T-helper 2 cell treated with Interferon-gamma antibody and Interleukin-4, amounts not matched to agents 100 ng/mL and 5 ng/mL, for 36 hours (primary cell): ENCODE results near the gene ITPRIPL2. TPM values are rescaled to one million over a fixed set of nuclear protein-coding genes. Genes with fewer than 3 reads are reported as not detected.

Source experiments
- intact Hi-C: fragments of 100-400 bp; cut with micrococcal nuclease; formaldehyde crosslinking; loops from one replicate; pipeline ENCODE4 v1.15.1; 2023
- total RNA-seq: library from RNA; stranded (reverse); gene quantifications from 2 replicates; pipeline ENCODE4 v1.2.3, GENCODE V29; 2022

The ITPRIPL2 gene
- total RNA-seq, 1 donor from 2014 or later, result 14.0 TPM

- intact Hi-C loops, result loop anchor here (1.0 to 2.0 kb wide), 2 partner anchors 10 to 408 kb away; no protein-coding TSS in a partner anchor
These were observed 3.1 kb downstream of the ITPRIPL2 start for GRCh38 chr16:19116711-19117449.

- intact Hi-C loops, result no loop called here
These were observed 5.2 kb downstream of the ITPRIPL2 start for GRCh38 chr16:19118938-19119431.

- intact Hi-C loops, result no loop called here
These were observed 5.8 kb downstream of the ITPRIPL2 start for GRCh38 chr16:19119564-19119963.

- intact Hi-C loops, result no loop called here
These were observed 9.9 kb downstream of the ITPRIPL2 start for GRCh38 chr16:19123535-19124178.

GRCh38 chr16:19126300-19126699 is 12.5 kb downstream of the ITPRIPL2 start:
- intact Hi-C loops, result no loop called here

GRCh38 chr16:19127205-19127604 is 13.4 kb downstream of the ITPRIPL2 start:
- intact Hi-C loops, result loop anchor here (1.0 kb wide), 1 partner anchor 10 kb away; no protein-coding TSS in a partner anchor

- intact Hi-C loops, result loop anchor here (1.0 kb wide), 1 partner anchor 10 kb away; no protein-coding TSS in a partner anchor
These were observed 13.9 kb downstream of the ITPRIPL2 start for GRCh38 chr16:19127674-19128131.

GRCh38 chr16:19128454-19129200 is 14.9 kb downstream of the ITPRIPL2 start:
- intact Hi-C loops, result no loop called here

GRCh38 chr16:19130385-19130784 is 16.6 kb downstream of the ITPRIPL2 start:
- intact Hi-C loops, result no loop called here

GRCh38 chr16:19130852-19131824 is 17.4 kb downstream of the ITPRIPL2 start:
- intact Hi-C loops, result no loop called here

- intact Hi-C loops, result no loop called here
These were observed 18.1 kb downstream of the ITPRIPL2 start for GRCh38 chr16:19131825-19132218.

GRCh38 chr16:19132255-19132654 is 18.5 kb downstream of the ITPRIPL2 start:
- intact Hi-C loops, result no loop called here

GRCh38 chr16:19132898-19133297 is 19.1 kb downstream of the ITPRIPL2 start:
- intact Hi-C loops, result no loop called here

- intact Hi-C loops, result no loop called here
These were observed 19.8 kb downstream of the ITPRIPL2 start for GRCh38 chr16:19133600-19133999.

GRCh38 chr16:19135201-19135842 is 21.6 kb downstream of the ITPRIPL2 start:
- intact Hi-C loops, result no loop called here

GRCh38 chr16:19135896-19136438 is 22.2 kb downstream of the ITPRIPL2 start:
- intact Hi-C loops, result no loop called here

GRCh38 chr16:19136549-19137196 is 22.9 kb downstream of the ITPRIPL2 start:
- intact Hi-C loops, result no loop called here

GRCh38 chr16:19137201-19138128 is 23.7 kb downstream of the ITPRIPL2 start:
- intact Hi-C loops, result no loop called here
